H1 (cell line): ENCODE measurements around the gene PGAP2. TPM values are rescaled to one million over a fixed set of nuclear protein-coding genes. Genes with fewer than 3 reads are reported as not detected.

Source experiments
- CTCF ChIA-PET: fragments of 300-600 bp; sonication (Branson Sonifier 250); formaldehyde crosslinking; loops from one replicate; lab custom pipeline; 2021; ENCODE audit not compliant: partially characterized antibody; lab: Charles Lee
- POLR2A ChIA-PET: fragments of 300-600 bp; sonication (Branson Sonifier 250); formaldehyde crosslinking; loops from one replicate; lab custom pipeline; 2021; ENCODE audit warnings: inconsistent platforms; ENCODE audit not compliant: partially characterized antibody; lab: Charles Lee
- DNase-seq, 2 experiments: peaks; one replicate each; pipeline versions ENCODE4 v3.0.0 to v3.0.0-alpha.2; 2010 to 2022; ENCODE audit warnings: low spot score in 2 of 2, low read depth in 1 of 2, mixed read lengths in 1 of 2
- FAIRE-seq: peaks from 2 replicates; lab custom pipeline; 2011; peaks lifted over from hg19 to GRCh38; lab: Jason Lieb, UNC
- H2AFZ ChIP-seq: 2 replicates; pipeline ENCODE4 v1.8.1; 2012; ENCODE audit warnings: low read length, inconsistent platforms
- H2AK5ac ChIP-seq: 2 replicates; pipeline ENCODE4 v1.6.1; 2013; ENCODE audit warnings: low read depth, low read length
- H2BK120ac ChIP-seq: replicated peaks from 2 replicates; pipeline ENCODE3; 2013; ENCODE audit warnings: low read depth, low read length, inconsistent platforms
- H2BK12ac ChIP-seq: 2 replicates; pipeline ENCODE4 v1.6.1; 2013; ENCODE audit warnings: low read depth, low read length
- H2BK15ac ChIP-seq: 2 replicates; pipeline ENCODE4 v1.6.1; 2013; ENCODE audit warnings: low read length
- H2BK20ac ChIP-seq: 2 replicates; pipeline ENCODE4 v1.6.1; 2013; ENCODE audit warnings: low read length
- H2BK5ac ChIP-seq: 2 replicates; pipeline ENCODE4 v1.6.1; 2013; ENCODE audit warnings: low read depth, low read length
- H3K14ac ChIP-seq: 2 replicates; pipeline ENCODE4 v1.6.1; 2013; ENCODE audit warnings: inconsistent platforms; ENCODE audit not compliant: insufficient read length
- H3K18ac ChIP-seq: 2 replicates; pipeline ENCODE4 v1.6.1; 2013; ENCODE audit warnings: low read length; ENCODE audit errors: extremely low read depth
- H3K23ac ChIP-seq: 2 replicates; pipeline ENCODE4 v1.6.1; 2013; ENCODE audit warnings: inconsistent platforms; ENCODE audit not compliant: insufficient read length
- H3K23me2 ChIP-seq: 2 replicates; pipeline ENCODE4 v1.6.1; 2013; ENCODE audit warnings: low read depth, low read length
- H3K27ac ChIP-seq: 2 replicates; pipeline ENCODE4 v1.6.1; 2011; ENCODE audit warnings: low read depth, low read length, inconsistent platforms
- H3K27me3 ChIP-seq, 4 experiments: replicated peaks in 1 of 4; 1 replicate in 1 of 4; 2 replicates in 3 of 4; pipeline versions ENCODE4 v1.6.1 to v1.8.1; 2011 to 2013; ENCODE audit warnings: low read length in 3 of 4, mild to moderate bottlenecking in 3 of 4, inconsistent platforms in 2 of 4, mixed read lengths in 2 of 4, moderate library complexity in 1 of 4; ENCODE audit not compliant: control insufficient read depth in 3 of 4, insufficient read depth in 3 of 4; ENCODE audit errors: extremely low read depth in 1 of 4
- H3K36me3 ChIP-seq, 4 experiments: 2 replicates each; pipeline versions ENCODE4 v1.6.1 to v1.8.1; 2011 to 2013; ENCODE audit warnings: mild to moderate bottlenecking in 4 of 4, low read length in 3 of 4, moderate library complexity in 2 of 4, control low read depth in 1 of 4, inconsistent platforms in 1 of 4; ENCODE audit not compliant: insufficient read depth in 4 of 4, control insufficient read depth in 2 of 4
- H3K4ac ChIP-seq: replicated peaks from 2 replicates; pipeline ENCODE3; 2013; ENCODE audit warnings: low read length, low read depth, mixed read lengths, inconsistent platforms; ENCODE audit not compliant: insufficient read length
- H3K4me1 ChIP-seq, 4 experiments: replicated peaks in 1 of 4; 1 replicate in 1 of 4; 2 replicates in 3 of 4; pipeline versions ENCODE4 v1.6.1 to v1.8.1; 2011 to 2013; ENCODE audit warnings: low read length in 3 of 4, inconsistent platforms in 2 of 4, mixed read lengths in 1 of 4; ENCODE audit not compliant: insufficient read depth in 4 of 4, control insufficient read depth in 3 of 4
- H3K4me2 ChIP-seq, 2 experiments: 2 replicates each; pipeline versions ENCODE4 v1.6.1 to v1.8.1; 2011 to 2013; ENCODE audit warnings: low read depth in 2 of 2, low read length in 2 of 2, control low read depth in 1 of 2, inconsistent platforms in 1 of 2, mild to moderate bottlenecking in 1 of 2; ENCODE audit not compliant: insufficient read depth in 1 of 2
- H3K4me3 ChIP-seq, 4 experiments: fragments of 200-600, 300-600 bp in 1 of 4; sonication (generic), shearing (Covaris generic), sonication (Bioruptor Twin) in 1 of 4; 2 replicates each; pipeline versions ENCODE4 v1.5.1 to v1.8.1; 2011 to 2016; ENCODE audit warnings: low read length in 4 of 4, low read depth in 3 of 4, control low read depth in 2 of 4, inconsistent platforms in 2 of 4, mild to moderate bottlenecking in 2 of 4, mixed read lengths in 1 of 4, moderate library complexity in 1 of 4; ENCODE audit not compliant: insufficient read depth in 2 of 4; ENCODE audit errors: extremely low read depth in 1 of 4
- H3K56ac ChIP-seq: replicated peaks from 2 replicates; pipeline ENCODE3; 2013; ENCODE audit warnings: low read depth, mild to moderate bottlenecking, mixed read lengths, low read length, inconsistent platforms; ENCODE audit not compliant: insufficient read length
- H3K79me1 ChIP-seq: 2 replicates; pipeline ENCODE4 v1.6.1; 2013; ENCODE audit warnings: low read depth, low read length, control low read depth
- H3K79me2 ChIP-seq, 2 experiments: 2 replicates each; pipeline versions ENCODE4 v1.6.1 to v1.8.1; 2012 to 2013; ENCODE audit warnings: low read length in 2 of 2, mild to moderate bottlenecking in 2 of 2, inconsistent platforms in 1 of 2; ENCODE audit not compliant: insufficient read depth in 2 of 2, control insufficient read depth in 1 of 2
- H3K9ac ChIP-seq, 4 experiments: replicated peaks in 1 of 4; 1 replicate in 1 of 4; 2 replicates in 3 of 4; pipeline versions ENCODE4 v1.6.1 to v1.8.1; 2011 to 2013; ENCODE audit warnings: low read depth in 3 of 4, low read length in 3 of 4, control low read depth in 2 of 4, mild to moderate bottlenecking in 2 of 4, moderate library complexity in 2 of 4, inconsistent platforms in 1 of 4; ENCODE audit errors: extremely low read depth in 1 of 4
- H3K9me3 ChIP-seq, 2 experiments: 2 replicates each; pipeline versions ENCODE4 v1.6.1 to v1.8.1; 2012 to 2013; ENCODE audit warnings: mild to moderate bottlenecking in 2 of 2, moderate library complexity in 2 of 2, control low read depth in 1 of 2, inconsistent platforms in 1 of 2, low read depth in 1 of 2, low read length in 1 of 2, mixed read lengths in 1 of 2; ENCODE audit not compliant: insufficient read depth in 2 of 2
- H4K20me1 ChIP-seq, 2 experiments: replicated peaks in 1 of 2; 2 replicates each; pipeline versions ENCODE3 to v1.8.1; 2011 to 2013; ENCODE audit warnings: inconsistent platforms in 2 of 2, low read length in 2 of 2, mild to moderate bottlenecking in 1 of 2; ENCODE audit not compliant: insufficient read depth in 2 of 2, control insufficient read depth in 1 of 2
- H4K5ac ChIP-seq: 2 replicates; pipeline ENCODE4 v1.6.1; 2013; ENCODE audit warnings: low read length, low read depth, mixed read lengths, inconsistent platforms; ENCODE audit not compliant: insufficient read length
- H4K8ac ChIP-seq: 2 replicates; pipeline ENCODE4 v1.8.0; 2013; ENCODE audit warnings: mild to moderate bottlenecking, moderate library complexity, low read length, inconsistent platforms; ENCODE audit not compliant: insufficient read depth; ENCODE audit errors: extremely low read depth
- H4K91ac ChIP-seq: replicated peaks from 2 replicates; pipeline ENCODE3; 2013; ENCODE audit warnings: low read length, mixed read lengths, inconsistent platforms; ENCODE audit not compliant: insufficient read length
- CBX5 ChIP-seq: fragments of 300-800, 300-1000 bp; sonication (generic); IDR thresholded peaks from 2 replicates; pipeline ENCODE4 v1.7.1; 2016; ENCODE audit warnings: antibody characterized with exemption, low read length, low read depth
- CHD1 ChIP-seq: IDR thresholded peaks from 2 replicates; pipeline ENCODE4 v1.6.1; 2012; ENCODE audit warnings: low read depth, low read length, improper control_type of control experiment
- CTCF ChIP-seq, 3 experiments: IDR thresholded peaks; 1 replicate in 2 of 3; 2 replicates in 1 of 3; pipeline versions ENCODE4 v1.5.1 to v1.6.1; 2011; ENCODE audit warnings: low read length in 3 of 3, mild to moderate bottlenecking in 3 of 3, inconsistent platforms in 2 of 3, low read depth in 1 of 3, moderate library complexity in 1 of 3; ENCODE audit not compliant: insufficient read depth in 1 of 3; ENCODE audit errors: control extremely low read depth in 1 of 3
- E2F6 ChIP-seq: IDR thresholded peaks from 2 replicates; pipeline ENCODE4 v1.6.1; 2012; ENCODE audit warnings: inconsistent platforms
- KDM1A ChIP-seq: fragments of 200-600, 300-600 bp; sonication (generic); IDR thresholded peaks from 2 replicates; pipeline ENCODE4 v1.7.1; 2016; ENCODE audit warnings: mild to moderate bottlenecking, low read length, borderline replicate concordance
- MAX ChIP-seq: IDR thresholded peaks from 2 replicates; pipeline ENCODE4 v1.6.1; 2012; ENCODE audit warnings: inconsistent platforms
- SIX5 ChIP-seq: IDR thresholded peaks from 2 replicates; pipeline ENCODE4 v1.6.1; 2011; ENCODE audit warnings: mild to moderate bottlenecking, low read depth, low read length
- SRF ChIP-seq: IDR thresholded peaks from 2 replicates; pipeline ENCODE4 v1.6.1; 2011; ENCODE audit warnings: mild to moderate bottlenecking, low read depth, low read length, moderate library complexity
- WGBS, 2 experiments: shearing (Covaris generic) in 1 of 2; methylation state at CpG; one replicate each; pipeline versions ENCODE4 v1.1.6 to v1.1.7; 2013 to 2015; ENCODE audit warnings: low lambda C conversion rate in 2 of 2, mixed read lengths in 2 of 2, inconsistent platforms in 1 of 2, low coverage in 1 of 2, missing lambda C conversion rate in 1 of 2; ENCODE audit not compliant: insufficient replicate concordance in 2 of 2, insufficient coverage in 1 of 2, insufficient read length in 1 of 2; ENCODE audit errors: extremely low coverage in 1 of 2, missing lambda C conversion rate in 1 of 2; 5-methylcytosine and 5-hydroxymethylcytosine counted together
- polyA plus RNA-seq, 7 experiments: library from polyadenylated mRNA; depleted of rRNA in 3 of 7; stranded (reverse) in 5 of 7; unstranded in 2 of 7; fragments of >200 nt in 5 of 7; fragments of 200-250 nt in 2 of 7; gene quantifications; 1 replicate in 5 of 7; 2 replicates in 1 of 7; 4 replicates in 1 of 7; pipeline versions ENCODE4 v1.2.1 to v1.2.3, GENCODE V29; 2011 to 2013; ENCODE audit warnings: missing spikeins in 2 of 7, mixed read lengths in 2 of 7
- total RNA-seq: library from RNA; stranded (reverse); fragmentation: NEBNext Ultra II Directional; extraction: Animal tissue kit (Norgen Biotek cat#: 25700); gene quantifications from 2 replicates; pipeline ENCODE4 v1.2.1, GENCODE V29; 2021

The PGAP2 gene
- total and polyA plus RNA-seq, 2 of the 8 experiments (the other 6 are each of a cell fraction or from before 2014, with no cell fraction given): 56.5 to 106 TPM

- H3K14ac ChIP-seq: no peak overlapping the region
- peaks cover 0 to 3% of the 10 kb centered on the region in 2 experiments for H4K20me1 ChIP-seq
- no peak overlapping the region for H3K27ac ChIP-seq
- CTCF ChIA-PET: interaction anchor here (0.6 to 10.7 kb wide), 8 partner anchors 9 to 257 kb away, joined by 3 to 73 read pairs (median 4); partner anchors contain the start of gene STIM1
- no peak overlapping the region for H2BK120ac ChIP-seq
- H3K27me3 ChIP-seq: no peaks in the 10 kb centered on the region
- H2BK5ac ChIP-seq: no peak overlapping the region
- H3K23me2 ChIP-seq: no peaks in the 10 kb centered on the region
- no peaks in the 10 kb centered on the region for H3K79me1 ChIP-seq
- no peaks in the 10 kb centered on the region for H3K9me3 ChIP-seq
- H2AK5ac ChIP-seq: no peak overlapping the region
- H2BK20ac ChIP-seq: no peak overlapping the region
- no peak for DNase-seq
- H3K4me1 ChIP-seq: peaks cover 0 to 1% (median under 1%) of the 10 kb centered on the region in 4 experiments; a peak in 2 of 7 replicates
- no peak overlapping the region for H3K4me3 ChIP-seq
- no peak overlapping the region for H3K18ac ChIP-seq
- no peak for FAIRE-seq
- no peak overlapping the region for H3K9ac ChIP-seq
- H4K8ac ChIP-seq: no peak overlapping the region
- no peak overlapping the region for H4K91ac ChIP-seq
- H3K4me2 ChIP-seq: no peak overlapping the region
- no peak overlapping the region for H3K23ac ChIP-seq
- H3K79me2 ChIP-seq: no peaks in the 10 kb centered on the region
- H2AFZ ChIP-seq: no peak overlapping the region
- H3K56ac ChIP-seq: no peak overlapping the region
- WGBS, 2 experiments: 93% methylated on average over 6 of the region's 6 CpGs; no CpG with 5 or more reads in 1 of the 2 experiments
- H4K5ac ChIP-seq: no peak overlapping the region
- POLR2A ChIA-PET: interaction anchor here (1.3 kb wide), 2 partner anchors 12 to 13 kb away, joined by 3 to 4 read pairs; partner anchors contain the start of gene STIM1
- no peak overlapping the region for H2BK15ac ChIP-seq
- H3K36me3 ChIP-seq: no peaks in the 10 kb centered on the region
- H2BK12ac ChIP-seq: no peak overlapping the region
- no peak overlapping the region for H3K4ac ChIP-seq
- no peak for TF ChIP-seq CBX5
- no peak for TF ChIP-seq MAX
- TF ChIP-seq SIX5: no peak
- no peak for TF ChIP-seq KDM1A
- TF ChIP-seq SRF: no peak
- TF ChIP-seq CHD1: no peak
- no peak for TF ChIP-seq CTCF (IDR thresholded peaks at IDR 0.05; ENCODE audit: control extremely low read depth in 1 of 3, insufficient read depth in 1 of 3, low read depth in 1 of 3, low read length in 3 of 3)
- TF ChIP-seq E2F6: no peak
Observed at GRCh38 chr11:3867209-3868091, 59.1 kb downstream of the PGAP2 start.
